ENCODE results near the gene MYO1F. TPM values are rescaled to one million over a fixed set of nuclear protein-coding genes. Genes with fewer than 3 reads are reported as not detected.
A peak's percentile ranks its signal among the peaks of the same experiment; 100 is the strongest.

Gene MYO1F
- total RNA-seq, 1 experiment from 2014 or later, result not detected

- H3K4me3 ChIP-seq (ENCODE audit: low read length), result no peak overlapping the region
- H3K79me2 ChIP-seq (ENCODE audit: low read length), result no peaks in the 10 kb centered on the region
- no peak overlapping the region for H3K27ac ChIP-seq (ENCODE audit: low read length)
These were observed 37.8 kb upstream of the MYO1F start for GRCh38 chr19:8615024-8615423.

GRCh38 chr19:8614455-8614854 is 37.2 kb upstream of the MYO1F start:
- Histone ChIP-seq H3K27me3 (ENCODE audit: low read length) (no peaks in the 10 kb centered on the region), H3K4me1 (ENCODE audit: low read length) (no peaks in the 10 kb centered on the region), H3K79me2 (ENCODE audit: low read length) (no peaks in the 10 kb centered on the region), H3K27ac (ENCODE audit: low read length) (no peak overlapping the region), H3K9ac (ENCODE audit: low read length) (no peak overlapping the region), H3K4me3 (ENCODE audit: low read length) (no peak overlapping the region), H3K4me2 (ENCODE audit: low read depth, low read length, poor library complexity, severe bottlenecking) (no peak overlapping the region), H2AFZ (ENCODE audit: low read length) (no peak overlapping the region), H4K20me1 (ENCODE audit: insufficient read depth, low read depth, low read length) (no peaks in the 10 kb centered on the region), H3K36me3 (ENCODE audit: insufficient read depth, low read length) (no peaks in the 10 kb centered on the region), H3K9me3 (ENCODE audit: low read length) (no peaks in the 10 kb centered on the region), H3K9me2 (replicated peaks; ENCODE audit: insufficient read depth, low read length) (no peaks in the 10 kb centered on the region)
- no peak for DNase-seq

More at GRCh38 chr19:8615024-8615423, 37.8 kb upstream of the MYO1F start:
- Histone ChIP-seq H3K27me3 (ENCODE audit: low read length) (no peaks in the 10 kb centered on the region), H2AFZ (ENCODE audit: low read length) (no peak overlapping the region), H4K20me1 (ENCODE audit: insufficient read depth, low read depth, low read length) (no peaks in the 10 kb centered on the region), H3K9me2 (replicated peaks; ENCODE audit: insufficient read depth, low read length) (no peaks in the 10 kb centered on the region), H3K4me2 (ENCODE audit: low read depth, low read length, poor library complexity, severe bottlenecking) (no peak overlapping the region), H3K9me3 (ENCODE audit: low read length) (no peaks in the 10 kb centered on the region), H3K36me3 (ENCODE audit: insufficient read depth, low read length) (no peaks in the 10 kb centered on the region), H3K9ac (ENCODE audit: low read length) (no peak overlapping the region), H3K4me1 (ENCODE audit: low read length) (no peaks in the 10 kb centered on the region)
- DNase-seq, result no peak

- H3K9me2 ChIP-seq (replicated peaks; ENCODE audit: insufficient read depth, low read length), result no peaks in the 10 kb centered on the region
- H3K4me2 ChIP-seq (ENCODE audit: low read depth, low read length, poor library complexity, severe bottlenecking), result no peak overlapping the region
- no peaks in the 10 kb centered on the region for H3K4me1 ChIP-seq (ENCODE audit: low read length)
- no peak overlapping the region for H3K27ac ChIP-seq (ENCODE audit: low read length)
- H4K20me1 ChIP-seq (ENCODE audit: insufficient read depth, low read depth, low read length), result no peaks in the 10 kb centered on the region
- H2AFZ ChIP-seq (ENCODE audit: low read length), result no peak overlapping the region
- H3K9ac ChIP-seq (ENCODE audit: low read length), result no peak overlapping the region
- no peaks in the 10 kb centered on the region for H3K27me3 ChIP-seq (ENCODE audit: low read length)
- H3K4me3 ChIP-seq (ENCODE audit: low read length), result no peak overlapping the region
- DNase-seq, result no peak
- no peaks in the 10 kb centered on the region for H3K79me2 ChIP-seq (ENCODE audit: low read length)
- no peaks in the 10 kb centered on the region for H3K36me3 ChIP-seq (ENCODE audit: insufficient read depth, low read length)
- H3K9me3 ChIP-seq (ENCODE audit: low read length), result no peaks in the 10 kb centered on the region
These were observed 35.5 kb upstream of the MYO1F start for GRCh38 chr19:8612807-8613171.

- Histone ChIP-seq H2AFZ (ENCODE audit: low read length) (no peak overlapping the region), H3K4me1 (ENCODE audit: low read length) (no peaks in the 10 kb centered on the region), H3K9me3 (ENCODE audit: low read length) (no peaks in the 10 kb centered on the region), H3K4me3 (ENCODE audit: low read length) (no peak overlapping the region), H3K4me2 (ENCODE audit: low read depth, low read length, poor library complexity, severe bottlenecking) (no peak overlapping the region), H3K27ac (ENCODE audit: low read length) (no peak overlapping the region), H3K9me2 (replicated peaks; ENCODE audit: insufficient read depth, low read length) (no peaks in the 10 kb centered on the region), H3K36me3 (ENCODE audit: insufficient read depth, low read length) (no peaks in the 10 kb centered on the region), H3K9ac (ENCODE audit: low read length) (no peak overlapping the region), H3K79me2 (ENCODE audit: low read length) (no peaks in the 10 kb centered on the region), H3K27me3 (ENCODE audit: low read length) (no peaks in the 10 kb centered on the region), H4K20me1 (ENCODE audit: insufficient read depth, low read depth, low read length) (no peaks in the 10 kb centered on the region)
- DNase-seq, result peak; percentile 44
These were observed 34.9 kb upstream of the MYO1F start for GRCh38 chr19:8611877-8612806.

GRCh38 chr19:8611391-8611876 is 34.2 kb upstream of the MYO1F start:
- no peaks in the 10 kb centered on the region for H3K4me1 ChIP-seq (ENCODE audit: low read length)
- no peak overlapping the region for H3K4me2 ChIP-seq (ENCODE audit: low read depth, low read length, poor library complexity, severe bottlenecking)
- H3K9ac ChIP-seq (ENCODE audit: low read length), result no peak overlapping the region
- no peaks in the 10 kb centered on the region for H3K9me3 ChIP-seq (ENCODE audit: low read length)
- H4K20me1 ChIP-seq (ENCODE audit: insufficient read depth, low read depth, low read length), result no peaks in the 10 kb centered on the region
- DNase-seq, result no peak
- no peak overlapping the region for H3K27ac ChIP-seq (ENCODE audit: low read length)
- no peak overlapping the region for H3K4me3 ChIP-seq (ENCODE audit: low read length)
- no peaks in the 10 kb centered on the region for H3K36me3 ChIP-seq (ENCODE audit: insufficient read depth, low read length)
- no peaks in the 10 kb centered on the region for H3K27me3 ChIP-seq (ENCODE audit: low read length)
- no peaks in the 10 kb centered on the region for H3K9me2 ChIP-seq (replicated peaks; ENCODE audit: insufficient read depth, low read length)
- H3K79me2 ChIP-seq (ENCODE audit: low read length), result no peaks in the 10 kb centered on the region
- no peak overlapping the region for H2AFZ ChIP-seq (ENCODE audit: low read length)

GRCh38 chr19:8610936-8611300 is 33.7 kb upstream of the MYO1F start:
- no peaks in the 10 kb centered on the region for H3K9me3 ChIP-seq (ENCODE audit: low read length)

GRCh38 chr19:8610041-8610935 is 33.0 kb upstream of the MYO1F start, which contains the start of gene ADAMTS10:
ADAMTS10 (minus strand) TSS chr19:8610715; CDS start chr19:8605710, 5,005 bp downstream.
- Histone ChIP-seq H3K4me1 (ENCODE audit: low read length) (no peaks in the 10 kb centered on the region), H3K9me2 (replicated peaks; ENCODE audit: insufficient read depth, low read length) (no peaks in the 10 kb centered on the region), H3K9me3 (ENCODE audit: low read length) (no peaks in the 10 kb centered on the region), H3K36me3 (ENCODE audit: insufficient read depth, low read length) (no peaks in the 10 kb centered on the region), H3K4me2 (ENCODE audit: low read depth, low read length, poor library complexity, severe bottlenecking) (no peak within 1 kb of the TSS), H4K20me1 (ENCODE audit: insufficient read depth, low read depth, low read length) (no peaks in the 10 kb centered on the region), H2AFZ (ENCODE audit: low read length) (no peak within 1 kb of the TSS), H3K27ac (ENCODE audit: low read length) (no peak within 1 kb of the TSS), H3K27me3 (ENCODE audit: low read length) (no peaks in the 10 kb centered on the region), H3K4me3 (ENCODE audit: low read length) (no peak within 1 kb of the TSS), H3K9ac (ENCODE audit: low read length) (no peak within 1 kb of the TSS), H3K79me2 (ENCODE audit: low read length) (no peaks in the 10 kb centered on the region)
- DNase-seq, result no peak

More at GRCh38 chr19:8610936-8611300, 33.7 kb upstream of the MYO1F start:
- H3K4me2 ChIP-seq (ENCODE audit: low read depth, low read length, poor library complexity, severe bottlenecking), result no peak overlapping the region
- no peaks in the 10 kb centered on the region for H3K27me3 ChIP-seq (ENCODE audit: low read length)
- no peak overlapping the region for H3K27ac ChIP-seq (ENCODE audit: low read length)
- H3K4me1 ChIP-seq (ENCODE audit: low read length), result no peaks in the 10 kb centered on the region
- no peak overlapping the region for H3K9ac ChIP-seq (ENCODE audit: low read length)
- no peak overlapping the region for H3K4me3 ChIP-seq (ENCODE audit: low read length)
- no peaks in the 10 kb centered on the region for H3K36me3 ChIP-seq (ENCODE audit: insufficient read depth, low read length)
- H3K9me2 ChIP-seq (replicated peaks; ENCODE audit: insufficient read depth, low read length), result no peaks in the 10 kb centered on the region
- no peaks in the 10 kb centered on the region for H3K79me2 ChIP-seq (ENCODE audit: low read length)
- DNase-seq, result no peak
- H4K20me1 ChIP-seq (ENCODE audit: insufficient read depth, low read depth, low read length), result no peaks in the 10 kb centered on the region
- no peak overlapping the region for H2AFZ ChIP-seq (ENCODE audit: low read length)
